Measurements from ENCODE around the gene DYSF. TPM values are rescaled to one million over a fixed set of nuclear protein-coding genes. Genes with fewer than 3 reads are reported as not detected.

DYSF gene
- total RNA-seq, 1 experiment from 2014 or later: 5.5 TPM

- Mint-ChIP-seq H3K27me3 (ENCODE audit: low read depth) (peaks cover 16% of the 10 kb centered on the region), H3K9me3 (peaks cover 15 to 20% of the 10 kb centered on the region in 2 experiments), H3K27ac (no peak overlapping the region), H3K36me3 (ENCODE audit: insufficient read depth in 1 of 3, low read depth in 3 of 3) (peaks cover 6 to 11% (median 7%) of the 10 kb centered on the region in 3 experiments), H3K4me3 (no peak overlapping the region), H3K4me1 (peaks cover 2 to 4% of the 10 kb centered on the region in 2 experiments; a peak in 2 of 4 replicates)
- H3K23me2 ChIP-seq (ENCODE audit: insufficient read length, low read depth, low read length, poor library complexity, severe bottlenecking): no peaks in the 10 kb centered on the region
- no CpG with 5 or more reads among the region's 9 CpGs for WGBS (ENCODE audit: extremely low coverage, insufficient read length, low lambda C conversion rate)
- H3K27ac ChIP-seq (ENCODE audit: insufficient read length, low read depth, low read length): no peak overlapping the region
- H4K8ac ChIP-seq (replicated peaks; ENCODE audit: insufficient read length, low read depth, low read length): no peak overlapping the region
- H3K14ac ChIP-seq (ENCODE audit: insufficient read depth, low read length): no peak overlapping the region
- no peak overlapping the region for H3K56ac ChIP-seq (ENCODE audit: insufficient read length, low read depth, low read length)
- H3K27me3 ChIP-seq (ENCODE audit: insufficient read depth, low read length): no peaks in the 10 kb centered on the region
- H3K9ac ChIP-seq (ENCODE audit: extremely low read depth, insufficient read length, low read length): no peak overlapping the region
- H3K9me3 ChIP-seq (ENCODE audit: control insufficient read depth, low read depth, low read length): no peaks in the 10 kb centered on the region
- H3K18ac ChIP-seq (ENCODE audit: insufficient read length, low read depth, low read length): no peak overlapping the region
- H3T11ph ChIP-seq (ENCODE audit: low read length): no peak overlapping the region
- H2BK20ac ChIP-seq (ENCODE audit: low read depth, low read length, poor library complexity, severe bottlenecking): no peak overlapping the region
- no peak for TF ChIP-seq CTCF (conservative IDR thresholded peaks at IDR 0.05)
- H4K91ac ChIP-seq (ENCODE audit: insufficient read length, low read depth, low read length): no peak overlapping the region
- no peaks in the 10 kb centered on the region for H4K20me1 ChIP-seq (ENCODE audit: control insufficient read depth, insufficient read depth, insufficient read length)
- H3K4ac ChIP-seq (ENCODE audit: low read depth, low read length): no peak overlapping the region
- H3K4me2 ChIP-seq (ENCODE audit: insufficient read depth, insufficient read length, low read length): no peak overlapping the region
- 0 out of 2 replicates have a peak, but pooled peaks cover 2% of the 10 kb centered on the region for H3K4me1 ChIP-seq (ENCODE audit: insufficient read depth, low read length)
- no peak overlapping the region for H2AFZ ChIP-seq (ENCODE audit: low read length)
- no peak overlapping the region for H3K23ac ChIP-seq (ENCODE audit: insufficient read length, low read depth, low read length)
- H2AK5ac ChIP-seq (ENCODE audit: insufficient read length, low read length): no peak overlapping the region
- no peak overlapping the region for H2BK120ac ChIP-seq (ENCODE audit: low read depth, low read length, poor library complexity, severe bottlenecking)
- H4K5ac ChIP-seq (ENCODE audit: insufficient read length, low read depth, low read length): no peak overlapping the region
- H2BK15ac ChIP-seq (ENCODE audit: low read depth, low read length): no peak overlapping the region
- no peak overlapping the region for H2BK12ac ChIP-seq (ENCODE audit: insufficient read length, low read depth, low read length)
- DNase-seq: no peak
- H2BK5ac ChIP-seq (ENCODE audit: insufficient read length, low read length): no peak overlapping the region
- H3K79me1 ChIP-seq (ENCODE audit: insufficient read depth, low read depth, low read length, poor library complexity, severe bottlenecking): no peaks in the 10 kb centered on the region
- no peaks in the 10 kb centered on the region for H3K79me2 ChIP-seq (ENCODE audit: insufficient read depth, low read length)
Observed at GRCh38 chr2:71544919-71545571, 91.7 kb downstream of the DYSF start.

All from H9 (cell line).